Peyer's patch (tissue), 4 donors: ENCODE data around the gene VTCN1.

Experiments
- CTCF ChIP-seq, 6 experiments: fragments of 450-650 bp in 4 of 6; fragments of 200-600 bp in 2 of 6; sonication (generic) in 1 of 6; IDR thresholded peaks; one replicate each; pipeline ENCODE4 v1.5.1; 2017 to 2019; ENCODE audit warnings: antibody characterized with exemption in 6 of 6, mild to moderate bottlenecking in 3 of 6, moderate library complexity in 1 of 6
- POLR2A ChIP-seq, 2 donors: fragments of 450-650 bp; IDR thresholded peaks; one replicate each; pipeline ENCODE4 v1.5.1; 2017; ENCODE audit warnings: antibody characterized with exemption in 2 of 2, mild to moderate bottlenecking in 2 of 2, moderate library complexity in 2 of 2

GRCh38 chr1:117239467-117239866, 28.7 kb upstream of the VTCN1 start:
- TF ChIP-seq CTCF (IDR thresholded peaks at IDR 0.05) (no peak), POLR2A (IDR thresholded peaks at IDR 0.05) (no peak)
